ENCODE measurements around the gene SMIM12.

SMIM12 gene

GRCh38 chr1:34831721-34832246 is 27.8 kb downstream of the SMIM12 start:
- TF ChIP-seq CTCF (IDR thresholded peaks at IDR 0.05; ENCODE audit: low read depth, low read length) = no peak
- Histone ChIP-seq H3K27me3 (no peaks in the 10 kb centered on the region), H3K4me1 (no peaks in the 10 kb centered on the region), H3K36me3 (no peaks in the 10 kb centered on the region), H3K9me3 (no peaks in the 10 kb centered on the region), H3K4me3 (ENCODE audit: low read depth, low read length) (no peak overlapping the region)
- DNase-seq = peak; percentile 9

- Histone ChIP-seq H3K36me3 (no peaks in the 10 kb centered on the region), H3K4me1 (no peaks in the 10 kb centered on the region), H3K27me3 (no peaks in the 10 kb centered on the region), H3K9me3 (no peaks in the 10 kb centered on the region), H3K4me3 (ENCODE audit: low read depth, low read length) (no peak overlapping the region)
- DNase-seq = no peak
- no peak for TF ChIP-seq CTCF (IDR thresholded peaks at IDR 0.05; ENCODE audit: low read depth, low read length)
Measured at GRCh38 chr1:34829250-34829649, 30.3 kb downstream of the SMIM12 start.

GRCh38 chr1:34828611-34829010 is 30.9 kb downstream of the SMIM12 start:
- TF ChIP-seq CTCF (IDR thresholded peaks at IDR 0.05; ENCODE audit: low read depth, low read length) = no peak
- H3K4me1 ChIP-seq = no peaks in the 10 kb centered on the region
- no peaks in the 10 kb centered on the region for H3K36me3 ChIP-seq
- H3K27me3 ChIP-seq = no peaks in the 10 kb centered on the region
- no peak overlapping the region for H3K4me3 ChIP-seq (ENCODE audit: low read depth, low read length)
- DNase-seq = no peak
- H3K9me3 ChIP-seq = no peaks in the 10 kb centered on the region

GRCh38 chr1:34827341-34827941 is 32.1 kb downstream of the SMIM12 start:
- DNase-seq = no peak
- no peaks in the 10 kb centered on the region for H3K27me3 ChIP-seq
- no peaks in the 10 kb centered on the region for H3K9me3 ChIP-seq
- no peak overlapping the region for H3K4me3 ChIP-seq (ENCODE audit: low read depth, low read length)
- H3K36me3 ChIP-seq = no peaks in the 10 kb centered on the region
- TF ChIP-seq CTCF (IDR thresholded peaks at IDR 0.05; ENCODE audit: low read depth, low read length) = no peak
- H3K4me1 ChIP-seq = no peaks in the 10 kb centered on the region

GRCh38 chr1:34825455-34826091 is 34.0 kb downstream of the SMIM12 start:
- DNase-seq = no peak
- H3K4me3 ChIP-seq (ENCODE audit: low read depth, low read length) = no peak overlapping the region
- no peaks in the 10 kb centered on the region for H3K36me3 ChIP-seq
- H3K4me1 ChIP-seq = no peaks in the 10 kb centered on the region
- no peaks in the 10 kb centered on the region for H3K9me3 ChIP-seq
- no peak for TF ChIP-seq CTCF (IDR thresholded peaks at IDR 0.05; ENCODE audit: low read depth, low read length)
- no peaks in the 10 kb centered on the region for H3K27me3 ChIP-seq

GRCh38 chr1:34824817-34825454 is 34.6 kb downstream of the SMIM12 start:
- Histone ChIP-seq H3K4me1 (no peaks in the 10 kb centered on the region), H3K36me3 (no peaks in the 10 kb centered on the region), H3K27me3 (no peaks in the 10 kb centered on the region), H3K9me3 (no peaks in the 10 kb centered on the region), H3K4me3 (ENCODE audit: low read depth, low read length) (no peak overlapping the region)
- no peak for DNase-seq
- TF ChIP-seq CTCF (IDR thresholded peaks at IDR 0.05; ENCODE audit: low read depth, low read length) = no peak
